DMS 273 (cell line): ENCODE results near the gene FARP1.

Experiments
- DNase-seq: peaks from one replicate; lab custom pipeline; 2025; ENCODE audit not compliant: unreplicated experiment; lab: John Stamatoyannopoulos, UW

Gene FARP1

GRCh38 chr13:98439896-98440295 lies 297.0 kb downstream of the FARP1 start:
- DNase-seq: no peak

- no peak for DNase-seq
Observed at GRCh38 chr13:98440390-98441055, 297.6 kb downstream of the FARP1 start.

GRCh38 chr13:98441056-98441676 lies 298.3 kb downstream of the FARP1 start:
- no peak for DNase-seq

GRCh38 chr13:98442391-98443230 lies 299.7 kb downstream of the FARP1 start:
- DNase-seq: no peak

GRCh38 chr13:98443329-98443728 lies 300.4 kb downstream of the FARP1 start:
- no peak for DNase-seq

- DNase-seq: no peak
Observed at GRCh38 chr13:98443800-98444325, 301.0 kb downstream of the FARP1 start.

GRCh38 chr13:98444381-98444780 lies 301.5 kb downstream of the FARP1 start:
- DNase-seq: no peak

GRCh38 chr13:98445340-98446233 lies 302.7 kb downstream of the FARP1 start:
- DNase-seq: peak; percentile 74

GRCh38 chr13:98446234-98446621 lies 303.3 kb downstream of the FARP1 start:
- DNase-seq: no peak

GRCh38 chr13:98447130-98447529 lies 304.2 kb downstream of the FARP1 start:
- DNase-seq: no peak

- no peak for DNase-seq
Observed at GRCh38 chr13:98447881-98448641, 305.2 kb downstream of the FARP1 start.

- no peak for DNase-seq
Observed at GRCh38 chr13:98448642-98448928, 305.7 kb downstream of the FARP1 start.

GRCh38 chr13:98449273-98449672 lies 306.4 kb downstream of the FARP1 start:
- no peak for DNase-seq

- DNase-seq: no peak
Observed at GRCh38 chr13:98450026-98450425, 307.1 kb downstream of the FARP1 start.

GRCh38 chr13:98450539-98451111 lies 307.7 kb downstream of the FARP1 start:
- no peak for DNase-seq

- DNase-seq: no peak
Observed at GRCh38 chr13:98451676-98452470, 309.0 kb downstream of the FARP1 start.

GRCh38 chr13:98452851-98453843 lies 310.3 kb downstream of the FARP1 start:
- no peak for DNase-seq

GRCh38 chr13:98454389-98454881 lies 311.5 kb downstream of the FARP1 start:
- peak; percentile 59 for DNase-seq
